Peyer's patch (tissue), 4 donors: ENCODE data around the gene TXLNB. TPM values are rescaled to one million over a fixed set of nuclear protein-coding genes. Genes with fewer than 3 reads are reported as not detected.
"Not testable (repeated sequence)": the region's sequence is repeated elsewhere in the genome, so short reads cannot be mapped to it uniquely, and the experiment has no call there.

Experiments used
- DNase-seq, 3 donors: peaks; one replicate each; pipeline ENCODE4 v3.0.0-alpha.2; 2017 to 2019
- H3K27ac ChIP-seq, 4 donors: fragments of 200-600 bp; sonication (generic); one replicate each; pipeline ENCODE4 v1.5.1; 2016 to 2019
- H3K27me3 ChIP-seq, 2 donors: fragments of 200-600 bp; sonication (generic); one replicate each; pipeline ENCODE4 v1.5.1; 2019
- H3K36me3 ChIP-seq, 3 donors: fragments of 200-600 bp; sonication (generic); one replicate each; pipeline ENCODE4 v1.5.1; 2016 to 2019
- H3K4me1 ChIP-seq, 4 donors: fragments of 200-600 bp; sonication (generic); one replicate each; pipeline ENCODE4 v1.5.1; 2016 to 2019
- H3K4me3 ChIP-seq, 4 donors: fragments of 200-600 bp; sonication (generic); 1 replicate in 3 of 4; 2 replicates in 1 of 4; pipeline ENCODE4 v1.5.1; 2016 to 2019; ENCODE audit warnings: mild to moderate bottlenecking in 1 of 4
- H3K9me3 ChIP-seq, 4 donors: fragments of 200-600 bp; sonication (generic); one replicate each; pipeline ENCODE4 v1.5.1; 2016 to 2019; ENCODE audit warnings: mild to moderate bottlenecking in 1 of 4
- CTCF ChIP-seq, 6 experiments: fragments of 450-650 bp in 4 of 6; fragments of 200-600 bp in 2 of 6; sonication (generic) in 1 of 6; IDR thresholded peaks; one replicate each; pipeline ENCODE4 v1.5.1; 2017 to 2019; ENCODE audit warnings: antibody characterized with exemption in 6 of 6, mild to moderate bottlenecking in 3 of 6, moderate library complexity in 1 of 6
- POLR2A ChIP-seq, 2 donors: fragments of 450-650 bp; IDR thresholded peaks; one replicate each; pipeline ENCODE4 v1.5.1; 2017; ENCODE audit warnings: antibody characterized with exemption in 2 of 2, mild to moderate bottlenecking in 2 of 2, moderate library complexity in 2 of 2
- total RNA-seq, 4 donors: library from RNA; depleted of rRNA; stranded (reverse); fragments of >200 nt; gene quantifications; one replicate each; pipeline ENCODE4 v1.1.0, GENCODE V29; 2016

TXLNB gene
- total RNA-seq, 4 donors from 2014 or later: 0.54 to 1.7 (median 1.0) TPM; not detected in 1

- H3K36me3 ChIP-seq: no peaks in the 10 kb centered on the region
- TF ChIP-seq POLR2A (IDR thresholded peaks at IDR 0.05) (no peak), CTCF (IDR thresholded peaks at IDR 0.05) (no peak)
- peaks cover 0 to 7% (median 3%) of the 10 kb centered on the region in 4 donors for H3K4me1 ChIP-seq
- no peak overlapping the region for H3K4me3 ChIP-seq
- no peaks in the 10 kb centered on the region for H3K9me3 ChIP-seq
- no peak overlapping the region for H3K27ac ChIP-seq
- H3K27me3 ChIP-seq: no peaks in the 10 kb centered on the region
- DNase-seq: no peak
Measured at GRCh38 chr6:139296927-139297326, 5.1 kb upstream of the TXLNB start.

GRCh38 chr6:139295901-139296300 lies 4.1 kb upstream of the TXLNB start:
- TF ChIP-seq POLR2A (IDR thresholded peaks at IDR 0.05): no peak
- no peak for TF ChIP-seq CTCF (IDR thresholded peaks at IDR 0.05)
- no peaks in the 10 kb centered on the region for H3K27me3 ChIP-seq
- H3K36me3 ChIP-seq: no peaks in the 10 kb centered on the region
- H3K27ac ChIP-seq: no peak overlapping the region
- H3K9me3 ChIP-seq: no peaks in the 10 kb centered on the region
- H3K4me3 ChIP-seq: no peak overlapping the region
- no peak for DNase-seq
- H3K4me1 ChIP-seq: peaks cover 0 to 13% (median 4%) of the 10 kb centered on the region in 4 donors

GRCh38 chr6:139294090-139294489 lies 2.3 kb upstream of the TXLNB start:
- H3K27me3 ChIP-seq: no peaks in the 10 kb centered on the region
- peaks cover 0 to 19% (median 8%) of the 10 kb centered on the region in 4 donors for H3K4me1 ChIP-seq
- H3K36me3 ChIP-seq: no peaks in the 10 kb centered on the region
- no peak for DNase-seq
- TF ChIP-seq POLR2A (IDR thresholded peaks at IDR 0.05) (no peak), CTCF (IDR thresholded peaks at IDR 0.05) (no peak)
- H3K4me3 ChIP-seq: no peak overlapping the region
- H3K27ac ChIP-seq: peak overlapping the region in 1 of 4 donors; percentile 83
- no peaks in the 10 kb centered on the region for H3K9me3 ChIP-seq

GRCh38 chr6:139293230-139293629 lies 1.4 kb upstream of the TXLNB start:
- not testable (repeated sequence) for DNase-seq, H3K4me3 ChIP-seq, H3K27me3 ChIP-seq, H3K36me3 ChIP-seq, H3K9me3 ChIP-seq
- Histone ChIP-seq H3K4me1 (peaks cover 0 to 19% (median 8%) of the 10 kb centered on the region in 4 donors), H3K27ac (peak overlapping the region; percentile 77 to 83 (median 82))

- Histone ChIP-seq H3K9me3 (no peaks in the 10 kb centered on the region), H3K4me3 (peak overlapping the region in 2 of 4 donors; percentile 10 to 25), H3K27me3 (no peaks in the 10 kb centered on the region), H3K27ac (peak overlapping the region; percentile 77 to 83 (median 82)), H3K36me3 (no peaks in the 10 kb centered on the region), H3K4me1 (peaks cover 0 to 19% (median 8%) of the 10 kb centered on the region in 4 donors)
- DNase-seq: peak in 2 of 3 donors; percentile 43 to 64
- TF ChIP-seq CTCF (IDR thresholded peaks at IDR 0.05) (no peak), POLR2A (IDR thresholded peaks at IDR 0.05) (no peak)
Measured at GRCh38 chr6:139290787-139291311, 949 bp downstream of the TXLNB start.

- DNase-seq: no peak
Measured at GRCh38 chr6:139289233-139289632, 2.6 kb downstream of the TXLNB start.

More at GRCh38 chr6:139289233-139289632, 2.6 kb downstream of the TXLNB start:
- H3K4me3 ChIP-seq: no peak overlapping the region
- no peaks in the 10 kb centered on the region for H3K36me3 ChIP-seq
- H3K27me3 ChIP-seq: no peaks in the 10 kb centered on the region
- no peak for TF ChIP-seq POLR2A (IDR thresholded peaks at IDR 0.05)
- TF ChIP-seq CTCF (IDR thresholded peaks at IDR 0.05): no peak
- H3K27ac ChIP-seq: no peak overlapping the region
- H3K4me1 ChIP-seq: peaks cover 0 to 19% (median 8%) of the 10 kb centered on the region in 4 donors
- no peaks in the 10 kb centered on the region for H3K9me3 ChIP-seq
